HG03378 (cell line): ENCODE measurements around the gene TMEM163.

Experiments used
- ATAC-seq: cut with Tn5 transposase; IDR thresholded peaks from one replicate; pipeline ENCODE4 v1.9.1; 2021; ENCODE audit warnings: mild to moderate bottlenecking, moderate library complexity; ENCODE audit not compliant: unreplicated experiment

The TMEM163 gene

DNA sequence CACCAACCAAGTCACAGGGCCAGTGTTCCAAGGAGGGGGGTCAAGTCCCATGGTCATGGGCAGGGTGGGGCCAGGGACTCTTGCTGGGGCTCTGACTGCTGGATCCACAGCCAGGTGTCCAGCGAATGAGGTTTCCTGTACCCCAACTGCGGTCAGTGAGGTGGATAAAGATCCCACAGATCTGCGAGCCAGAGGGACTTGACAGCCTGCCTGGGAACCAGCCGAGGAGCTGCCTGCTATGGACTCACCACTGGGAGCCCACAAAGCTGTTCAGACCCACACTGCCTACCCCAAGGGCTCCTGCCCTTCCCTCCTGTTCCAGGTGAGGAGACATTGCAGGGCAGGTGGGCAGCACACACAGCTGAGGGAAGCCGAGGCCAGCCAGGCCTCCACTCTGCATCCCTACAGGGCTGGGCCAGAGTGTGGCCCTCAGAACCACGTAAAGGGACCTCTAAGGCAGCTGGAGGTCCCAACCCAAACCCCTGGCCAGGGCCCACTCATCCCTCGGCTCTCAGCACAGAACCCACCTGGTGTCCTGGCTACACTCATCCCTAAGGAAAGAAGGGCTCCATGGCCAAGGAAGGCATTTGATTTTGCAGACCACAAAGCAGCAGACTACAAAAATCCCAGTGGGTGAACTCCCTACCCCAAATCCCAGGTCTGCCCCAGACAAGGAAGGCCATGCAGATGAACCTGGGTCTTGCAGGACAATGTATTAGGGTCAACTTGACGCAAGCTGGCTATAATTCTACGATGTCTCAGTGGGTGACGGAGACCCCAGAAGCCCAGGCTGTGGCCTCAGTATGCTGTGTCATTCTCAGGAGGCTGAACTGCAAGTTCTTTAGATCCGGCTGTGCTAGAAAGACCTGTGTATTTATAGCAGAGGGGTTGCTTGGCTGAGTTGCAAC lies 255.8 kb downstream of the TMEM163 start:
- ATAC-seq, result no peak

- ATAC-seq, result no peak
Observed at GRCh38 chr2:134462275-134462674, 256.5 kb downstream of the TMEM163 start.

GRCh38 chr2:134461511-134461910 lies 257.3 kb downstream of the TMEM163 start:
- no peak for ATAC-seq

DNA sequence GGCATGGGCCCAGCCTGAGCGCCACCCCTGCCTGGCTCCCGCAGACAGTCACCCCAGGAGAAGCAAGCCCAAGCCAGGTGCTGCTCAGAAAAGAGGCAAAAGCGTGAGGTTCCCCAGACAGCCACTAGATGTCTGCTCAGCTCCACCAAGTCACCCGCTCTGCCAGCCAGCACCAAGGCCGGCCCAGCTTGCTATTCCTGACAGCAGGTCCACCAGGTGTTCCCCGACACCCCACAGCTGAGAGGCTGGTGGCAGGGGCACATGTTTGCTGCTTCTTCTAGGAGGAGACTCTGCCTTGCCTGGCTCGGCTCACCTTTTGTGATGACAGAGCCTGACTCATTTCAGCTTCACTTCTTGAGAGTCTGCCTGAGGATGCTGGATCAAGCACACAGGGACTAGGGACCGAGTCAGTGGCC lies 258.2 kb downstream of the TMEM163 start:
- ATAC-seq, result peak; percentile 74

- ATAC-seq, result no peak
Observed at GRCh38 chr2:134459706-134460406, 258.9 kb downstream of the TMEM163 start.

GRCh38 chr2:134458950-134459349 lies 259.9 kb downstream of the TMEM163 start:
- no peak for ATAC-seq

DNA sequence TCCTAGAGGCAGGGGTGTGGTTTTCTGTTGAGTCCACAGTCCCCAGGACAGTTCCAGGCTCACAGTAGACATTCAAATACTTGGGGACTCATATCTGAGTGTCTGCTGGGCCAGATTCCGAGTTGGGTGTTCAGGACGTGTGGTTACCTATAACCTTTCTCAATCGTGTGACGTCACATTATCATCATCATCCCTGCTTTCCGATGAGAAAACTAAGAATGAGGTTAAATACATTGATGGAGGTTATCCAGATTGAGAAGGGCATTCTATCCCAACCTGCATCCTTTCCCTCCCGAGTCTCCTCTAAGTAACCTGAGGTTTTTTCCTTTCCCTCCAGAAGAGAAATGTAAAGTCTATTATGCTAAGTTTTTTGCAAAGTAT lies 260.3 kb downstream of the TMEM163 start:
- no peak for ATAC-seq

GRCh38 chr2:134457765-134458472 lies 260.9 kb downstream of the TMEM163 start:
- no peak for ATAC-seq

DNA sequence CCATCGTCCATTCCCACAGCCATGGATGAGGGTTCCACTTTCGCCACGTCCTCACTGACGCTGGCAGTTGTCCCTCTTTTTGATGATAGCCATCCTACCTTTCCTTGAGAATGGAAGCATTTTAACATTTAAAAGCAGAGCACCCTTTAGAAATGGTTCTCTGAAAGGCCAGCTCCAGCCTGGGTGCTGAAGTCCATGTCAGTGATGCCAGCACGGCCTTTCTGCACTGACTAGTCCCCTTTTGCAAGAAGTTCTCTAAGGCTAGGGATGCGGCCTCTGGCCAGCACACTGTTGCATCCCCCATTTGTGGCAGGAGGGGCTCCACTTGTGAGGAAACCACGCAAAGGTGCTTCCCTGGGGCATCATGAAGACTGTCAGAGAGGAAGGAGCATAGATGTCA lies 261.4 kb downstream of the TMEM163 start:
- ATAC-seq, result no peak

- ATAC-seq, result no peak
Observed at GRCh38 chr2:134455426-134455825, 263.4 kb downstream of the TMEM163 start.

GRCh38 chr2:134454931-134455330 lies 263.9 kb downstream of the TMEM163 start:
- no peak for ATAC-seq

DNA sequence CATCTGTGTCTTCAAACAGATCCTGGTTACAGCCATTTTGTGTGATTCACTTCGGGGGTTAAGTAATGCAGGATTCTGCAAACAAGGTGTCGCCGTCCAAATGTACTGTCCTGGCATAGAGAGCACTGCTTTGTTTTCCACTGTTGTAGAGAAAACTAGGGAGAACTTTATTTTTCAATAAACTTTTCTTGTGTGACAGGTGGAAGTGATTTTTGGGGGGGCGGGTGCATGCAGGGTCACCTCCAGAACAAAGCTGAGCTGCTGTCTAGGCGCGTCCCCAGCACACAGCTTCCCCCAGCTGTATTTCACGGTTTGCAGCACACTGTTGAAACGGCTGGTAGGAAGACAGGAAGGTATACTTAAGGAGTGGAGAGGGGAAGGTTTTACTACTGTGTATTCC lies 264.4 kb downstream of the TMEM163 start:
- ATAC-seq, result no peak

DNA sequence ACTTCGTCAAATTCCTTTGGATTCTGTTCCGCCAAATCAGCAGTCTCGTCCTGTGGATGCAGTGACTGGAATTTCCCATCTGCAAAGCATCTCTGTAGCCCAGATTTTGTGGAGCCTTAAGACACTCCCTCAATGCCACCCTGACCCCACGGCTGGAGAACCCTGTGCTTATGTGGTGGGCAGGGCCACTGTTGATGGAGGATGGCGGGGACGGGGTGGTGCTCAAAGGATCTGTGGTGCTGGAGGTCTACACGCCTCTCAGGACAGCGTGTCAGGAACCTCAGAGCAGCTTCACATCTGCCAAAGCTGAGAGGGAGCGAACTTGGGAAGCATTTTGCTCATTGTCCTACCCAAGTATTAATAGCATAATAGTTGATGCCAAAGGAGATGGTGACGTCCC lies 264.8 kb downstream of the TMEM163 start:
- ATAC-seq, result no peak

DNA sequence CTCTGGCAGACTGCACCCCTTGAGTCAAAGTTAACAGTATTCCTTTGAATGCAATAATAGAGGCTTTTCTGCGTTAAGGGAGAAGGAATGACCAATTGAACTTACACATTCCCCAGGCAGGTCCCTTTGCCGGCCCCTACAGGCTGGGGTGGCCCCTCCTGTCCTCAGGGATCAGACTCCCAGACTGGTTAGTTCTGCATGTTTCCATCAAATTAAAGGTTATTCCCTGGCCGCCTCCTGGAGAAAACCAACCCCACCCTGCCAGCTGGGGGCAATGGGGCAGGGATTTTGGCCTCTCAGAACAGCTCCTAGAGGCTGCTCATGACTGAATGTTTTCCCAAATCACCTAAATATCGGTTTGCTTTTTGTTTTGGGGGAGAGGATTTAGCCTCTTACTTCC lies 265.3 kb downstream of the TMEM163 start:
- ATAC-seq, result no peak

DNA sequence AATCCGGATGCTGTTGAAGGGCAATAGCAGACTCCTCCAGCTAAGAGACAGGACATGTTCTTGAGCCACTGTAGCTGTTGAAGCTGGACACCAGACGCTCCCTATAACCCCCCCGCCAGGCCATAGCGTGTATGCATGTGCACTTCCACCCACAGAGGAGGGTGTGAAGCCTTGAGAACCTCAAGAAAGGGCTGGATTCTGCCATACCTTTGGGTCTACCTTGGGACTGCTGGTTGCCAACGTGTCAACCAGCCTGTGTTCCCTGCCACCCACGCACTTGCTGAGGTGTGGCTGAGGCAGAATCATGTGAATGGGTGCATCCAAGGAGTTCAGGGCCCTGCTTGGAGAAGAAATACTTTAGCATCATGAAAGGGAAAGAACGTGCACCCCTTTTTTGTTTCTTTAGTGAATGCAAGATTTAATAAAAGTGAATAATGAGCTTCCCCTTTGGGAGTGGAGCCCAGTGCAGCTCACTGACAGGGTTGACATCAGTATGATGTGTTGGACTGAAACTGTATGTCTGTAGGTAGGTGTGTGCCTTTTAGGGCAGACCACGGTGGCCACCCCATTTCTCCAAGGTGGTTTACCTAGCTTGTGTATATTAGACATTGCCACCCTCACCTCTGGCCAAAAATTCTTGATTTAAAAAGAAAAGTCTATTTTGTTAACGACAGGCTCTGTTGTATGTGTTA lies 266.6 kb downstream of the TMEM163 start:
- ATAC-seq, result no peak

DNA sequence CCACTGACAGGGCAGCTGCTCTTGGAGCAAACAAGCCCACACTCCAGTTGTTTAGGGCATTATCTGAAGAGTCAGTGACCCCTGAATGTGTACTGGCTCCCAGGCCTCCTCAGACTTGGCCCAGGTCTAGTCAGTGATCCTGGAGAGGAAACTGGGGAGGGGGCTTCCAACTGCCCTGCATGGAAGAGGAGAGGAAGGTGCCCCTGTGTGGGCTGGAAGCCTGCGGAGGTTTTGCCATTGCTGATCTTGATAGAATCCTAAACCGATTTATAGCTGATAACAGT lies 267.5 kb downstream of the TMEM163 start:
- no peak for ATAC-seq

GRCh38 chr2:134449751-134450513 lies 268.9 kb downstream of the TMEM163 start:
- ATAC-seq, result no peak

DNA sequence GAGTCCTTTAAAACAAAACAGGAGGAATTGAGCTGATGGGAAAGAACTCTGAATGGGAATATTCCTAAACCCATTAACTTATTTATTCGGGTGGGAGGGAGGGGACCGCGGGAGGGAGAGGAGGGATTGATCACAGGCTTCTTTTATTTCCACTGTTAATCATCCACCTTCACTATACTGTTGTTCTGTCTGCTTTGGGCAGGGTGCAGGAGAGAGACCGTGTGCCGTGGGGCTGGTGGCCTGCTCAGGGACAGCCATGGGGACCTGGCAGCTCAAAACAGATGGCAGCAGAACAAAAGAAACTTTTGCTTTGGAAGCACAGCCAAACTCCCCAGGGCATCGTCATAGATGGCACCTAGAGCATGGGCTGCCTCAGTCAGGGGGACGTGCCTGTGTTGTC lies 269.6 kb downstream of the TMEM163 start:
- no peak for ATAC-seq

DNA sequence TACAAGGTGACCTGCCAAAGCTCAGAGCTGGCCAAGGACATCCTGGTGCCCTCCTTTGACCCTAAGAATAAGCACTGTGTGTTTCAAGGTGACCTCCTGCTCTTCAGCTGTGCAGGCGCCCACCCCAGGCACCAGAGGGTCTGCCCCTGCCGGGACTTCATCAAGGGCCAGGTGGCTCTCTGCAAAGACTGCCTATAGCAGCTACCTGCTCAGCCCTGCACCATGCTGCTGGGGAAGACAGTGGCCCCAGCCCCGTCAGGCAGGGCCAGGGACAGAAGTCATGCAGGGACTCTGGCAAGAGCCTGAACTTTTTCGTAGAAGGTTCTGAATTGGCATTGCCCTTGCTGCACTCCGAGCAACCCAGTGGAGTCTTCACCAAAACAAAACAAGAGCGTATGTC lies 270.1 kb downstream of the TMEM163 start:
- no peak for ATAC-seq

- no peak for ATAC-seq
Observed at GRCh38 chr2:134447669-134448068, 271.1 kb downstream of the TMEM163 start.
